B cell (primary cell): ENCODE data around the gene CNGA1. TPM values are rescaled to one million over a fixed set of nuclear protein-coding genes. Genes with fewer than 3 reads are reported as not detected.

Experiments
- ATAC-seq: fragments of 200-7000 bp; cut with Tn5 transposase; one replicate; pipeline ENCODE4 v1.10.0; 2021; ENCODE audit warnings: low read depth, mild to moderate bottlenecking, moderate number of reproducible peaks, moderate library complexity
- CTCF ChIA-PET: fragments of 350-600 bp; sonication (Branson Sonifier 250); formaldehyde crosslinking; loops from one replicate; lab custom pipeline; 2021; ENCODE audit warnings: antibody characterized with exemption, inconsistent platforms; lab: Charles Lee
- POLR2A ChIA-PET: fragments of 350-600 bp; sonication (Branson Sonifier 250); formaldehyde crosslinking; loops from one replicate; lab custom pipeline; 2021; ENCODE audit warnings: antibody characterized with exemption; lab: Charles Lee
- DNase-seq: peaks from one replicate; pipeline ENCODE4 v3.0.0; 2013
- H2AFZ ChIP-seq: 2 replicates; pipeline ENCODE4 v1.6.1; 2012; ENCODE audit warnings: mild to moderate bottlenecking, low read depth, low read length; ENCODE audit not compliant: insufficient read depth, poor library complexity, severe bottlenecking
- H3K27ac ChIP-seq, 2 donors: 1 replicate in 1 of 2; 2 replicates in 1 of 2; pipeline ENCODE4 v1.5.1; 2012 to 2013; ENCODE audit warnings: low read length in 2 of 2, mild to moderate bottlenecking in 2 of 2, moderate library complexity in 1 of 2
- H3K27me3 ChIP-seq, 4 experiments: fragments of 200-600 bp in 1 of 4; sonication (generic) in 1 of 4; replicated peaks in 1 of 4; 1 replicate in 2 of 4; 2 replicates in 2 of 4; pipeline versions ENCODE4 v1.6.1 to v1.7.0; 2013 to 2016; ENCODE audit warnings: low read length in 3 of 4, mild to moderate bottlenecking in 2 of 4, mixed read lengths in 1 of 4, moderate library complexity in 1 of 4; ENCODE audit not compliant: insufficient read depth in 4 of 4, control insufficient read depth in 3 of 4; ENCODE audit errors: control extremely low read depth in 1 of 4
- H3K36me3 ChIP-seq, 2 experiments: replicated peaks in 1 of 2; 1 replicate in 1 of 2; 2 replicates in 1 of 2; pipeline versions ENCODE4 v1.6.1 to v1.7.1; 2013; ENCODE audit warnings: low read length in 1 of 2; ENCODE audit not compliant: insufficient read depth in 2 of 2, control insufficient read depth in 1 of 2; ENCODE audit errors: control extremely low read depth in 1 of 2, extremely low read depth in 1 of 2
- H3K4me1 ChIP-seq, 2 donors: fragments of 200-600 bp in 1 of 2; sonication (generic) in 1 of 2; 1 replicate in 1 of 2; 2 replicates in 1 of 2; pipeline versions ENCODE4 v1.5.1 to v1.6.1; 2013 to 2017; ENCODE audit warnings: low read length in 2 of 2; ENCODE audit not compliant: control insufficient read depth in 2 of 2, insufficient read depth in 2 of 2
- H3K4me2 ChIP-seq: replicated peaks from 2 replicates; pipeline ENCODE3; 2012; ENCODE audit warnings: mild to moderate bottlenecking, low read depth, low read length; ENCODE audit not compliant: poor library complexity, severe bottlenecking
- H3K4me3 ChIP-seq, 5 experiments: fragments of 200-600 bp in 1 of 5; sonication (generic) in 1 of 5; 1 replicate in 3 of 5; 2 replicates in 2 of 5; pipeline versions ENCODE4 v1.5.1 to v1.7.0; 2011 to 2016; ENCODE audit warnings: low read length in 4 of 5, mild to moderate bottlenecking in 4 of 5, low read depth in 2 of 5, control low read depth in 1 of 5, moderate library complexity in 1 of 5; ENCODE audit not compliant: insufficient read depth in 1 of 5; ENCODE audit errors: control extremely low read depth in 1 of 5, extremely low read depth in 1 of 5
- H3K79me2 ChIP-seq: fragments of 200-600 bp; sonication (generic); one replicate; pipeline ENCODE4 v1.6.0; 2016; ENCODE audit warnings: low read length; ENCODE audit not compliant: control insufficient read depth, insufficient read depth
- H3K9ac ChIP-seq: fragments of 200-600 bp; sonication (generic); 2 replicates; pipeline ENCODE4 v1.6.1; 2017; ENCODE audit warnings: mild to moderate bottlenecking, low read length, moderate library complexity
- H3K9me3 ChIP-seq, 3 donors: one replicate each; pipeline versions ENCODE4 v1.6.1 to v1.7.1; 2013; ENCODE audit warnings: low read length in 2 of 3; ENCODE audit not compliant: control insufficient read depth in 2 of 3, insufficient read depth in 1 of 3; ENCODE audit errors: control extremely low read depth in 1 of 3
- H4K20me1 ChIP-seq: 2 replicates; pipeline ENCODE4 v1.6.0; 2012; ENCODE audit warnings: mild to moderate bottlenecking, low read length; ENCODE audit not compliant: insufficient read depth, control insufficient read depth, poor library complexity, severe bottlenecking
- H3K27ac Mint-ChIP-seq: one replicate; pipeline ENCODE4 v1.8.0; 2021; ENCODE audit warnings: mixed read lengths
- H3K27me3 Mint-ChIP-seq: one replicate; pipeline ENCODE4 v1.8.0; 2021; ENCODE audit warnings: mixed read lengths
- H3K4me1 Mint-ChIP-seq: one replicate; pipeline ENCODE4 v1.8.0; 2021; ENCODE audit warnings: mixed read lengths
- H3K4me3 Mint-ChIP-seq: one replicate; pipeline ENCODE4 v1.8.0; 2021; ENCODE audit warnings: mixed read lengths
- H3K9me3 Mint-ChIP-seq: one replicate; pipeline ENCODE4 v1.8.0; 2022; ENCODE audit warnings: mixed read lengths; ENCODE audit not compliant: insufficient read depth
- EZH2 ChIP-seq: IDR thresholded peaks from 2 replicates; pipeline ENCODE4 v1.6.1; 2012; ENCODE audit warnings: borderline replicate concordance, low read depth, mild to moderate bottlenecking, moderate library complexity, low read length; ENCODE audit not compliant: insufficient read depth, poor library complexity, severe bottlenecking
- WGBS: methylation state at CpG from one replicate; pipeline ENCODE4 v1.1.5; 2013; ENCODE audit warnings: missing lambda C conversion rate; ENCODE audit not compliant: insufficient coverage; 5-methylcytosine and 5-hydroxymethylcytosine counted together
- intact Hi-C: fragments of 100-400 bp; cut with micrococcal nuclease; formaldehyde crosslinking; loops from one replicate; pipeline ENCODE4 v1.10.0; 2022
- polyA plus RNA-seq: library from polyadenylated mRNA; depleted of rRNA; stranded (reverse); fragments of >200 nt; gene quantifications from 2 replicates; pipeline ENCODE4 v1.2.3, GENCODE V29; 2012
- total RNA-seq, 2 donors: library from RNA; stranded (reverse); fragments of 120-200 nt in 1 of 2; gene quantifications; 1 replicate in 1 of 2; 2 replicates in 1 of 2; pipeline versions ENCODE4 v1.2.3 to v1.2.4, GENCODE V29; 2013 to 2022
- TF ChIP-seq, protein P1 (sequence below): fragments of 200-600 bp; IDR thresholded peaks from one replicate; pipeline ENCODE4 v1.8.0; 2022; ENCODE audit warnings: antibody characterized with exemption, mild to moderate bottlenecking

CNGA1 gene
- total and polyA plus RNA-seq, 2 donors (not counting 1 experiment from before 2014, with no cell fraction given): not detected

DNA sequence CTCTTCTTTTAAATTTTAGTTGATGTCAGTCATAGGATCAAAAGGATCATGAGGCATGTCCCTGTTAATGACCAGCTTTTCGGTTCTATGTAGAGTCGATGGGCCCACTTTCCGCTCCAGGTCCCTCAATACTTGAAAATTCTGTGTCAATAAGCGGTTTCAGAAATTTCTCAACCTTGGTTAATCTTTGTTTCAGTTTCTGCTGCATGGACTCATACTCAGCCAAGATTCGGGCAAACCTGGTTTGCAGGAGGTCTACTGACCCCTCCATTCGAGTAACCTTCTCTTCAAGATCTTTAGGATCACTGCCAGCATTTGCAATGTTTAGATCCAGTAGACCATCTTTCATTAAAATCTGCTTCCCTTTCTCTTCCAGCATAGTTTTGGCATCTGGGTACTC lies 80.1 kb downstream of the CNGA1 start:
- intact Hi-C loops: no loop called here
- Mint-ChIP-seq H3K27me3 (peaks cover 18% of the 10 kb centered on the region), H3K4me1 (no peaks in the 10 kb centered on the region), H3K9me3 (no peaks in the 10 kb centered on the region), H3K4me3 (no peak overlapping the region), H3K27ac (no peak overlapping the region)
- H3K27ac ChIP-seq: no peak overlapping the region
- CTCF ChIA-PET: interaction anchor here (0.7 kb wide), 1 partner anchor 272 kb away, joined by 5 read pairs; no protein-coding TSS in a partner anchor
- H3K36me3 ChIP-seq: no peaks in the 10 kb centered on the region
- no peaks in the 10 kb centered on the region for H3K9me3 ChIP-seq
- H3K4me3 ChIP-seq: no peak overlapping the region
- DNase-seq: no peak
- 94% methylated on average over 6 of the region's 6 CpGs for WGBS
- H3K27me3 ChIP-seq: peaks cover 0 to 10% (median 0%) of the 10 kb centered on the region in 4 experiments
- no peaks in the 10 kb centered on the region for H4K20me1 ChIP-seq
- no peaks in the 10 kb centered on the region for H3K79me2 ChIP-seq
- POLR2A ChIA-PET: no interaction called here
- H3K4me1 ChIP-seq: no peaks in the 10 kb centered on the region
- ATAC-seq: no peak
- H3K4me2 ChIP-seq: no peak overlapping the region
- TF ChIP-seq, protein P1, sequence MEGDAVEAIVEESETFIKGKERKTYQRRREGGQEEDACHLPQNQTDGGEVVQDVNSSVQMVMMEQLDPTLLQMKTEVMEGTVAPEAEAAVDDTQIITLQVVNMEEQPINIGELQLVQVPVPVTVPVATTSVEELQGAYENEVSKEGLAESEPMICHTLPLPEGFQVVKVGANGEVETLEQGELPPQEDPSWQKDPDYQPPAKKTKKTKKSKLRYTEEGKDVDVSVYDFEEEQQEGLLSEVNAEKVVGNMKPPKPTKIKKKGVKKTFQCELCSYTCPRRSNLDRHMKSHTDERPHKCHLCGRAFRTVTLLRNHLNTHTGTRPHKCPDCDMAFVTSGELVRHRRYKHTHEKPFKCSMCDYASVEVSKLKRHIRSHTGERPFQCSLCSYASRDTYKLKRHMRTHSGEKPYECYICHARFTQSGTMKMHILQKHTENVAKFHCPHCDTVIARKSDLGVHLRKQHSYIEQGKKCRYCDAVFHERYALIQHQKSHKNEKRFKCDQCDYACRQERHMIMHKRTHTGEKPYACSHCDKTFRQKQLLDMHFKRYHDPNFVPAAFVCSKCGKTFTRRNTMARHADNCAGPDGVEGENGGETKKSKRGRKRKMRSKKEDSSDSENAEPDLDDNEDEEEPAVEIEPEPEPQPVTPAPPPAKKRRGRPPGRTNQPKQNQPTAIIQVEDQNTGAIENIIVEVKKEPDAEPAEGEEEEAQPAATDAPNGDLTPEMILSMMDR: no peak
- no peak for TF ChIP-seq EZH2
- H2AFZ ChIP-seq: no peak overlapping the region
- H3K9ac ChIP-seq: no peak overlapping the region

DNA sequence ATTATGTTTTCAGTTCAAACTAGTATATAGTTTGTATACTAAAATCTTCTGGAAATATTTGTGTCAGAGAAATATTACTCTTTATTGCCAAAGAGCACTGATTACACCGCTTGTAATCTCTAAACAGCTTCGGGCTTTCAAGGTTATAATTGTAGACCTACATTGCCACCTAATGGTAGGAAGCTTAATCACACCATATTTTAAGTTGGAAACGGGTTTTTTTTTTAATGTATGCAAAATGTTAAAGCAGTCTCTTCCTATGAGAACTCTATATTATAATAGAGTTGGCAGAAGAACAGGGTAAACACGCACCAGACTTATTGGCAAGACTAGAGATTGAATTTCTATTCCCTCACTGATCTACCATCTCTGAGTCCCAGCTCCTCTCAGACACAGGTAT lies 82.6 kb downstream of the CNGA1 start:
- Histone ChIP-seq H3K9me3 (no peaks in the 10 kb centered on the region), H2AFZ (no peak overlapping the region), H3K4me1 (peaks cover 0 to 7% of the 10 kb centered on the region in 2 donors), H4K20me1 (no peaks in the 10 kb centered on the region), H3K27me3 (peaks cover 0 to 7% (median 0%) of the 10 kb centered on the region in 4 experiments), H3K4me3 (no peak overlapping the region), H3K4me2 (no peak overlapping the region), H3K36me3 (no peaks in the 10 kb centered on the region), H3K9ac (no peak overlapping the region), H3K27ac (no peak overlapping the region), H3K79me2 (no peaks in the 10 kb centered on the region)
- Mint-ChIP-seq H3K27ac (no peak overlapping the region), H3K4me3 (no peak overlapping the region), H3K9me3 (no peaks in the 10 kb centered on the region), H3K27me3 (peaks cover 15% of the 10 kb centered on the region), H3K4me1 (peaks cover 8% of the 10 kb centered on the region)
- ChIA-PET POLR2A (no interaction called here), CTCF (interaction anchor here (0.6 to 4.6 kb wide), 24 partner anchors 9 to 1091 kb away, joined by 3 to 53 read pairs (median 5); no protein-coding TSS in a partner anchor)
- TF ChIP-seq EZH2: no peak
- TF ChIP-seq, protein P1: peak; percentile 87
- ATAC-seq: peak; percentile 61
- DNase-seq: peak; percentile 66
- no CpG with 5 or more reads among the region's 4 CpGs for WGBS
- intact Hi-C loops: loop anchor here (1.0 kb wide), 2 partner anchors 248 to 265 kb away; no protein-coding TSS in a partner anchor
